ENCODE results near the gene CUEDC1.

Gene CUEDC1

DNA sequence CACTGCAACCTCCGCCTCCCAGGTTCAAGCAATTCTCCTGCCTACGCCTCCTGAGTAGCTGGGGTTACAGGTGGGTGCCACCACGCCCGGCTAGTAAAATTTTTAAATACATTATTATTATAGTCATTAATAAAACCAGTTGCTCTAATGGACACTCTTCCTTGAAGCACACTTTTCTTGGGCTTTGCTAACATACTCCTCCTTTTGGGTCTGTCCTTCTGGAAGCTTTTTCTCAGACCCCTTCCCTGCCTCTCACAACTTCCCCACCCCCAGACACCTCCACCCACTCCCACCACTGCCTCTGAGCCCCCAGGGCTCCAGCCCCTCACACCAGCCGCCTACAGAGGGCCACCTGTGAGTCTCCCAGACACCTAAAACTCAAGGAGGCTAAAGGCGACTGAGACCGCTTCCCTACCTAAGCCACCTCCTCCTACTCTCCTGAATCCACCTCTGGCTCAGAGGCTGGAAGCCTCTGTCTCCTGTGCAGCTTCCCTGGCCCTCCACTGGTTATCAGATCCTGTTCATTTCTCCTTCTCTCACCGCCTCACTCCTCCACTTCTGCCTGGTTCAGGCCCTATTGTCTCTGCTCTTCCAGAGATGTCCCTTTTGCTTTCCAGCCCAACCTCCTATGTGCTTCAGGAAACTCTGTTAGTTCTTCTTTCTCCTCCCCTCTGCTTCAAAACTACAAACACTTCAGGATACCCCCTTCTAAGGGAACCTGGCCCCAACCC, 2.1 kb upstream of the CUEDC1 start:
- DNase-seq = no peak

DNA sequence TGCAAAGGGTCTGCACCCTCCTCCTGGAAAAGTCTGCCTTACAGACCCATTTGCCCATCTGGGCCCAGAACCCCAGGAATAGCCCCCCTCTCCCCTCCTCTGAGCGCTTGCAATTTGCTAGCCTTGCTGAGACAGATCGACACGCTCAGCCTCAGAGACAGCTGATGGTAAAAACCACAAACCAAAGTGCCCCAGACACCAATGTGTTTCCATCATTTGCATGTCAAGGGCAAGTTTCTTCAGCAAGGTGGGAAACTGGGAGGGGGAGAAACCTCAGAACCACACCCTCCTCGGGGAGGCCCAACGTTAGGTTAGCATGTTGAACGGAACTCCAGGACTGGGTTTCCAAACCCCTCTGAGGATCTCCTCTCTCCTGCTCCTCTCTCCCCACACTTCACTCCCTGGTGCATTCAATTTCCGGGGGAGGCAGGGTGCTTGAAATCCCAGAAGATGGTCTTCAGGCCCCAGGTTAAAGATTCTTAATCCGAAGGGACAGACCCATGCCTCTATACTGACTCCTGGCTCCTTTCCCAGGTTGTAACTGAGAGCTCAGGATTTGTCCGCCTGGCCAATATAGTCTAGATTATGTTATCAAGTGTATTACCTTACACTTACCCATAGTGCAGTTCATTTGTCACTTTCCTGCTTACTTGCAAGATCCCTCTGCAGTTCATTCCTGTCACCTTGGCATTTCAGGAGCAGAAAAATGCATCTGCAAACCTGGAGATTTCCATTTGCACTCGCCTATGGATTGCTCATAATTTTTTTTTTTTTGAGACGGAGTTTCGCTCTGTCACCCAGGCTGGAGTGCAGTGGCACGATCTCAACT, 1.3 kb upstream of the CUEDC1 start:
- DNase-seq = no peak

DNA sequence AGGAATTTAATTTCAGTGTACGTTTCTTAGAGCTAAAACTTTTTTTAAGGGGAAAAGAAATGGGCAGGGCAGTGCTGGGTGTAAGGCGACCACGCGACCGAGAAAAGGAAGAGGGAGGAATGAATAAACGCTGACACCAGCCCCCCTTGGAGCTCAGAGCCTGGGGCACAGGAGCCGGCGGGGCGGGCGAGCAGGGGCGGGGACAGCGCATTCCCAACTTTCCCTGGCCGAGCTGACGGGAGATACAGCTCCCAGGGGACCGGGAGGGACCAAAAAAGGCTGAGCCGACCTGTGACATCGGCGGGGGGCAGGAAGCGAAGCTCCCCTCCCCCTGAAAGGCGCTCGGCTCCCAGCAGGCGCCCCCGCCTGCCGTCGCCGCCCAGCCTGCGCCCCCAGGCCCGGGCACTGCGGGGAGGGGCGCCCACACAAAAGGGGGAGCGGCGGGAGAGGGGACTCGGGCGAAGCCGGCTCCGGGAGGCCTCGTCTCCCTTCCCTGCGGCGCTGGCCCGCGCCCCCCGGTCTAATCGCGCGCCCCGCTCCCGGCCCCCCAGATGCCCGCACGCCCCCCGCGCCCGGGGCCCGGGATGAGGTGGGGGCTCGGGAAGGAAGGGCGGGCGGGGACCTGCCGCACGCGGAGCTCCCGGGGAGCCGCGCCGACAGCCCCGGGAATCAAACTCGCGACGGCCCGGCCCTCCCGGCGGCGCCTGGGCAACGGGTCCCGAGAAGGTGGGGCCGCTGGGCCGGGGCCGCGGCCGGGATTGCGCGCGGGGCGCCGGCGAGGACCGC, 622 bp downstream of the CUEDC1 start:
- peak; percentile 95 for DNase-seq

DNA sequence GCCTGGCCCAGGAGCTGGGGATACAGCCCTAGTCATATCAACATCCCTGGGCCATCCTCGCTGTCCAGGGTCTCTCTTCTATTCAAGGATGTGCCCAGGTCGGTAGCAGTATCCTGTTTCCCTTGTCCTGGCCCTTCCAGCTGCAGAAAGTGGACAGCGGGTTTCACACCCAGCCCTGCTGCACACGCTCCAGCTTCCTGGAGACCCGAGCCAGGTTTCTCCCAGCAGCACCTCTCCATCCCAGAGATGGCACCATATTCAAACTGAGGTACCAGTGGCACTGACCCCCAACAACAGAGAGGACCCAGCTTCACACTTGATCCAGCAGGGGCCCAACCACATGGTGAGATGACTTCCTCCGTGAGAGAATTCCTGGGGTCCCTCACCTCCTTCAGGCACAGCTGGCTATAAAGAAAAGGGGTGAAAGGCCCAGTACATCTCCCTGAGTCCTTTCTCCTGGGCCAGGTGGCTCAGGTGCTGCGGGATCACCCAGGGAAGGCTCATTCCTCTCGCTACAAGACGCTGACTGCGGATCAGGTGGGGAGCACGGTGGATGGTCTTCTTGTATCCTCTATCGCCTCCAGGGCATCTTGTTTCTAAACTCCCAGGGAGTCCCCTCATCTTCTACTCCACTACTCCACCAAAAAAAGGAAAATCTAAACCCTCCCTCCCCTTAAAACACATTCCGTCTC, 1.4 kb downstream of the CUEDC1 start:
- DNase-seq = no peak

DNA sequence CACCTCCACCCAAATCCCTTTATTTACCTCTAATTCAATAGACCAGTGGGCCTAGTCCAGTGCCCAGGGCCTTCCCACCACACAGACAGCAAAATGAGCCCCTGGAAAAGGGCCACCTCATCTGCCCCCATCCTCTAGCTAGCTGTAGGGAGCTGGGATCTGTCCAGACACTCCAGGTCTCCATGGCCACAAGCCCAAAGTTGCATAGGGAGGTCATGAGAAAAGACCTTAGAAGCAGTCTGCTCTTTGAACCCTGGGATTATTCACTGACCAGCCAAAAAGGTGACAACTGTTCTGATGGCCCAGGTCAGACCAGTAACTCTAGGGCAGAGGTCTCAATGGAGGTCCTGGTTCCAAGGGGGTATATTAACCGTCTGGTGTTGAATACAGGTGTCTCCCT, 2.0 kb downstream of the CUEDC1 start:
- no peak for DNase-seq

DNA sequence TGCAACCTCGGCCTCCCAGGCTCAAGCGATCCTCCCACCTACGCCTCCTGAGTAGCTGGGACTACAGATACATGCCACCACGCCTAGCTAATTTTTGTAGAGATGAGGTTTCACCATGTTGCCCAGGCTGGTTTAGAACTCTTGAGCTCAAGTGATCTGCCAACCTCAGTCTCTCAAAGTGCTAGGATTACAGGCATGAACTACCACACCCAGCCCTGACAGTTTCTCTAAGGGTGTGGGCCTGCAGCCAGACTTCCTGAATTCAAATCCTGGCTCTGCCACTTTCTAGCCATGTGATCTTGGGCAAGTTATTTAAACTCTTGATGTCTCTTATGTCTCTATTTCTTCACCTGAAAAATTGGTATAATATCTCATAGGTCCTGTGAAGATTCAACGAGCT, 5.6 kb downstream of the CUEDC1 start:
- peak; percentile 43 for DNase-seq

DNA sequence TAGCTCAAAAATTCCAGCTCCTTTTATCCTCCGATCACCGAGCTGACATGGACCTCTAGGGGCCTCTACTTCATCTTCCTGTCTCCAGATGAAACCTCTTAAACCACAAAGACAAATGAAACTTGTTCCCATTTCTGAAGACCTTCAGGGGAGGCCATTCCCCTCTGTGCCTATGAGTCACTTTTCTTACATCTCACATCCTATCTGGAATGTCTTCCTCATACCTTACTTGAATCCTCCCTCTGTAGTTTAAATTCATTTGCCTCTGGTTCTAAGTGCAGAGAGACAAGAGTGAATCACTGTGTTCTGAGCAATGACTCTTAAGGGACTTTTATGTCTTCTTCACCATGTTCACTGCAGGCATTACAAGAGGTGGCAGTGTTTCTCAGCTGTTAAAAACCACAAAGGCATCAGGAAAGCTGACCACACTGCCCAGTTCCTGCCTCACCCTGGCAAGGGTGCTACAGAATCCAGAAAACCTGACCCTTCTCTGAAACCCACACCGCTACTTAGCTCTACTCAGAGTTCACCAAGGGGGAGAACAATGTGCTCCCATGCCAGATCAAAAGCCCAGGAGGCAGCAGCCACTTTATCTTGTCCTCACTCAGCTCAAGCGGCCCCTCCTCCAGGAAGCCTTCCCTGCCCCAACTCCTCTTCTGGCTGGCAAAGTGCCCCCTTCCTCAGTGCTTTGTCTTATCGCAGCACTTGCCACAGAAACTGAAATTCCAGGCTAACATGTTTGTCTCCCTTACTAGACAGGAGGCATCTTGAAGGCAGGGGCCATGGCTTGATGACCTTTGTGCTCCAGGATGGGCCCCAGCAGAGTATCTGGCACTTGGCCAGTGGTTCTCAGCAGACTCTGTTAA, 6.4 kb downstream of the CUEDC1 start:
- DNase-seq = peak; percentile 99

DNA sequence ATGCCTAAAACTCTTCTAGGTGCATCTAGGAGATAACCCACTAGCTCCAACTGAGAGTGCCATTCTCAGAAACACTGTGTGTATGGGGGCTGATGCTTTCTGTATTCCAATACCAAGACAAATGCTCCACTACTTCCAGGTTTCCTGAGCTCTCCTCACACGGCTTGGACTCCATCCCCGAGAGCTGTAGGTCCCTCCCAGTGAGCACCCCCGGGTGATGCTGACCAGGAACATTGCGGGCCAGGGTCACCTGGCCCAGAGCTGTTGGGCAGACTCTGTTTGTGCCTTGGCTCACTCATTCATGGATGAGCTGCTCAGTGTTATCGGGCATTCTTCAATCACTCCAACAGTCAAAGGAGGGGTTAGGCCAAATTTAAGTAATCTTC, 7.0 kb downstream of the CUEDC1 start:
- DNase-seq = no peak

DNA sequence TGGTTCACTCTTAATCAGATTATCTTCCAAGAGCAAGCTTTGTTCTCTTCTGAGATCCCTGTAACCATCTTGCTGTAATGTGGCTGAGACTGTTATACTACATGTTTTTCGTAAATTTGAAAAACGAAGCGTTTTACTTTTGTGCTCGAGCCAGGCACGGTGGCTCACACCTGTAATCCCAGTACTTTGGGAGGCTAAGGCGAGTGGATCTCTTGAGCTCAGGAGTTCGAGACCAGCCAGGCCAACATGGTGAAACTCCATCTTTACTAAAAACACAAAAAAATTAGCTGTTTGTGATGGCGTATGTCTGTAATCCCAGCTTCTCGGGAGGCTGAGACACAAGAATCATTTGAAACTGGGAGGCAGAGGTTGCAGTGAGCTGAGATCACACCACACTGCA, 7.8 kb downstream of the CUEDC1 start:
- DNase-seq = no peak

DNA sequence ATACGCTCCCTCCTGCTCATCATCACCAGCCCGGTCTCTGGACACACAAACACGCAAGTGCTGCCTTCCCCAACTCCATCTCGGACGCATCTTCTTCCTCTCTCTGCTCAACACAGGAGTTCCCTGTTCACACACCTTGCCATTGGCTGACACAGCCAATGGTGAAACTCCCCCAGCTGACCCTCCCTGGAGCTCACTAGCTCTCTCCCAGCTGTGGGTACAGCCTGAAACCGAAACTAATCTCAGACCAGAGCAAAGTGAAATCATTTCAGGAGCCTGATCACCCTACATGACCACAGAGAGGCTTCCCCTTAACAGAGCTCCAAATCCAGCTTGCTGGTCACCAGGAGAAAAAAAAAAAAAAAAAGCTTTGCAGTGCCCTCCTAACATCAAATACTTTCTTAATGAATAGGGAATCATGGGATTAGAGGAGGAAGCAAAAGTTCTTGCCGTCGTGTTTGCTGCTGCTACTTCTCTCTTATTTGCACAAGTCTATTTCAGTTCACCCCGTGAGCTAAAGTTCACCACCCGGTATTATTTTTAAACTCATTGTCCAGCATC, 8.3 kb downstream of the CUEDC1 start:
- peak; percentile 61 for DNase-seq

DNA sequence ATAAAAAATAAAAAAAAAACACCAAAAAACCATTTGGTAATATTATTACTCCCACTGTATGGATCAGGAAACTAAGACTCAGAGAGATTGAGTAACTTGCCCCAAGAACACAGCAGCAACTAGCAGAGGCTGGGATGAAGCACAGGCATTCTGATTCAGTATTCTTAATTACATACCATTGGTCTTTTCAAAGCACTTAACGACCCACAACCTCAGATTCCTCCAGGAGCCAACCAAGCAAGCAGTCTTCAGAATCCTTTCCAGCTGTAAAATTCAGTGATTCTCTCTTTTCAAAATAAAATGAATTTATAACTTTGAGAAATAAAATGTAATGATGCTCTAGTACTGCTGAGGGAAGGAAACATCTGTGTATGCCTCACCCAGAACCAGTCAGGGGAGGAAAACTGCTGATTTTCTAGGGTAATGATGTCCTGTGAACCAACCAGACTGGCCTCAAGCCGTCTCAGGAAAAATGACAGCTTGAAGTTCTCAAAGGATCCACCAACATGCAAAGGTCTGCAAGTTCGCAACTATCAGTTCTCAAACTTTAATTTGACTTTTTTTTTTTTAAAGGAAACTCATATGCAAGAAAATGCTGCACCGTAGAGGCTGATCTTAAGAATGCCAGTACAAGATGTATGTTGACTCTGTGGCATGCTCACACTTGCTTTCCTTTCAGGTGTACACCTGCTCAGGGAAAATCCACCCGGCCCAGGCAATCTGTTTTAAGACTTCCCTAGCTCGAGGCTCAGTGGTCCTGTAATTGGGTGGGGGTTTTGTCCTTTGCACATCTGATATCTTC, 9.0 kb downstream of the CUEDC1 start:
- peak; percentile 41 for DNase-seq

DNA sequence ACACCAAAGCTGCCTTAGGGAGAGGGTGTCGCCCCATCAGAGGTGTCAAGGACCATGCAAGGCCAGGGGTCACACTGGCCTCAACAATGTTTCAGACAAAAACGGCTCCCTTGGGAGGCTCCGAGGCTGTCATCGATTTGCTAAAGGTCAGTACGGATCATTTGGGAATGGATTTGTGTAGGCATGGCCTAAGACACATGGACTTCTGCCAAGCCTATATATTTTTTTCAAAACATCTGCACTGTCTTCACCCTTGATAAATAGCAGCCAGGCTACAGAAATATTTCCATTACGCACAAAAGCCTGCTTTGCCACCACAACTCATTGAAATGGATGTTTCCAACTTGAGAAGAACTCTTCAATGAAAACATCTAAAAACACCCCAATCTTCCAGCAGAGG, 10.3 kb downstream of the CUEDC1 start:
- DNase-seq = peak; percentile 51

DNA sequence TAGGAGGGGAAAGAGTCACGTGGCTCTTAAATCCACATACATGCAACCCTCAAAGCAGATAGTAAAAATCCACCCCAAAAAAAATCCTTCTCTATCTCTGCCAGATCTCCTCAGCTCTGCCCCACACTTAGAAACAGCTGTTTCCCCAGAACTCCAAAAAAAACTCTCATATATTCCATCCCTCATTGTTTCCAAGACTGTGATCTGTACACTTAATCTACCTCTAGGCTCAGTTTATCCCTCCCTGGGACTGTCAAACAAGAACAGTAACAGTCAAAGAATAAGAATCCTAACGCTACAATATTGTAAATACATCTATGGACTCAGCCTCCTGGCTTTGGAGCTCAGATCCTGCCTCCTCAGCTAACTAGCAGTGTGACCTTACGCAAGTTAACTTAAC, 11.6 kb downstream of the CUEDC1 start:
- no peak for DNase-seq

DNA sequence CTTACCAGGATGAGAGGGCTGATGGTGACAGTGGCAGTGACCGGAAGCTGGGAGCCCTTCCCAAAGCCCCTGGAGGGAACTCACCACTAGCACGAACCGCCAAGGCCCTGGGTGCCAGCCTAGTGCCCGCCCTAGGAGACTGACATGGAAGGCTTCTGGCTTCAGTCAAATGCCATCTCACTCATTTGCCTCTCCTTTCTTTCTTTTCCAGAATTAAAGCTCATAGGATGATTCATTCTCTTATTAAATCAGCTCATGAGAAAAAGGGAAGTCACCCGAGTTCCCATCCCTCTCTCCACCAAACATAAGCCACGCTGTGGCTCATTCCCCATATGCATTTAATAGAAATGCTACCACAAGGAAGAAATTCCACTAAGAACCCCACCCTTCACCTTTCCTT, 12.1 kb downstream of the CUEDC1 start:
- DNase-seq = peak; percentile 62

DNA sequence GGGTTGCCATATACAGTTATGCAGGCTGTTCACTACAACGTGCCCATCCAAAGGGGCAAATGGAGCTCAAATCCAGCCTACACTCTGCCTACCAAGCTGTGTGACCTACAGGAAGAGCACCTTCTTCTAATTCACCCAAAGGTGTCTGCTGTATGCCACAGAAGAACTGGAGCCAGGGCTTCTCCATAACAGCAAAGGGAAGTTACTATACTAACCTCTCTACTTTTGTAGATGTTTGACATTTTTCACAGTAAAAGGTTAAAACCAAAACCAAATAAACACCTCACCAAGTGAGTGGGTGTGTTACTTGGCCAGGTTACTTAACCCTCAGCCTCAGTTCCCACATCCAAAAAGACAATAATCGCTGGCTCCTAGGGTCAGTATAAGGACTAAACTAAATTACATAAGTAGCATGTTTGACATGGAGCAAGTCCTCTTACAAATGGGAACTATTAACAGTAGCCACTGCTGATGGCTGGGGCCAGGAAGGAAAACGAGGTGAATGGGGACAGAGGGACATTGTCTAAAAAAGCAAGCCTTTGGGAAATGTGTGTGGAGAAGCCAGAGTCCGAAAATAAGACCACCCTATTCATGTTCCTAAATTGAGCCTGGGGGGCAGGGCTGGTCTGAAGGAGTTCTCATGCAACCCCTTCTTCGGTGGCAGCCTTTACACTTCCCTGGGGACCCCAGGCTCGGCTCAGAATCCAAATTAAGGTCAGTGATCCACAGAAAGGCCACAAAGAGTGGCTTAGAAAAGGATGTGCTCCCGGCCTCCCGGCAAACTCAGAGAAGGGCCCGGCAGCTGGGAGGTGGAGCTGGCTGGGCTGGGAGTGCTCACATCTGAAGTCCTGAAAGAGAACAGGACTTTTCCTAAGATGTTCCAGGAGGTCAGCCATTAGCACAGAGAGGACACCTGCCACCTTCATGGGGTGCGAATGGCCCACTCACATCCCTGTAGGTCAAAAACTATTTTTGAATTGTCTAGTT, 13.5 kb downstream of the CUEDC1 start:
- DNase-seq = no peak

DNA sequence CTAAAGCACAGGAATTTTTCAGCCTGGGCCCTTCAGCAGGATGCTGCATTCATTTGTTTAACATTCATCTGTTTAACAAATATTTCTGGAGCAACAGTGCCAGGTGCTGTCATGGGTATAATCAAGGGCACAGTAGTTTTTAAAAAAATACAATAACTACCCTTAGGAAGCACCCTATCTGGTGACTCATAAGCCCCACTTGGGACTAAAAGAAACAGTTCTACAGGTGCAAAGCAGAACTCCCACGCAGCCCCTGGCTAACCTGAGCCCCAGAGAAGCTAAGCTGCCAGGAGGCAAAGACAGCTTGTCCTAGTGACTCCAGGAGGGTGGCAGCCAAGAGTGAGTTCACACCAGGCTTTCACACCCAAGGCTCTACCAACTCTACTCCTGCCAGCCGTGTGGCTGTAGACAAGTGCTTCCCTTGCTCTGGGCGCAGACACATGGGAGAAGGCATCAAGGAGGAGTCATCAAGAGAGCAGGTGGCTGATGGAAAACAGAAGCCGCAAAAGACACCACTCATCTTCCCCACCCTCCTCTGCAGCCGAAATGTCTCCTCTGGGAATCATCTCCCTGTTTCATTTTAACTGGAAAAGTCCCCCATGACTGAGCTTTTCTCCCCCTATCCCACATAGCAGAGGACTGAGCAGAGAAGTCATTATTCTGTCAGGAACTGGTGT, 14.4 kb downstream of the CUEDC1 start:
- no peak for DNase-seq

DNA sequence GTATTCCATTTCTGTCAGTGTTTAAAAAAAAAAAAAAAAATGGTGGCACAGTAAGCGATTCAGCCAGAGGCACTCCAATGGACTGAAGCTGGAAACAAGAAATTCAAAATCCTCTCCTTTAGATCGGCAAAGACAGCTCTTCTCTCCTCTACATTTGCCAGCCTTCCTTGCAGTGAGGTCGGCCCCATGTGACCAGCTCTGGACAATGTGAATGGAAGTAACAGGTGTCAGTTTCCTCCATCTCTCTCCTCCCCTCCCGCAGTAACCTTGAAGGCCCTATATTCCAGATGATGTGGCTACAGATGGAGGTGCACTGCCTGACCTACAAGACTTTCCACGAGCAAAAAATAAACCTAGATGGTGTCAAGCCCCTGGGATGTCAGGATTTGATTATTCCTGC, 15.0 kb downstream of the CUEDC1 start:
- no peak for DNase-seq

DNA sequence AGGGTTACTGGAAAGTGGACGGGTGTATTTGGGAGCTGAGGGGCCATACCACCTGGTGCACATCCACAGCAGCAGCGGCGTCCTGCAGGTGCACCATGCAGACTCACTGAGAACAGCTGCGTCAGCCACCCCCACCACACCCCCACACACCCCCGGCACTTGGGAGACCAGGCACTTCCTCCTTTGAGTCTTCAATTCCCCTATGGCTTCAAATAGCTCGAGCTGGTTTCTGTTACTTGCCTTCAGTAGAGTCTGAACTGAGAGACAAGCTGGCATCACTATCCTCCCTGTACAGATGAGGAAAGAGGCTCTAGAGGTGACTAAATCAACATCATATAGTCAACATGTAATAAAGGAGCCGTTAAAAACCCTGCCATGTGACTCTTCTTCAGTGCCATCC, 15.4 kb downstream of the CUEDC1 start:
- DNase-seq = no peak

DNA sequence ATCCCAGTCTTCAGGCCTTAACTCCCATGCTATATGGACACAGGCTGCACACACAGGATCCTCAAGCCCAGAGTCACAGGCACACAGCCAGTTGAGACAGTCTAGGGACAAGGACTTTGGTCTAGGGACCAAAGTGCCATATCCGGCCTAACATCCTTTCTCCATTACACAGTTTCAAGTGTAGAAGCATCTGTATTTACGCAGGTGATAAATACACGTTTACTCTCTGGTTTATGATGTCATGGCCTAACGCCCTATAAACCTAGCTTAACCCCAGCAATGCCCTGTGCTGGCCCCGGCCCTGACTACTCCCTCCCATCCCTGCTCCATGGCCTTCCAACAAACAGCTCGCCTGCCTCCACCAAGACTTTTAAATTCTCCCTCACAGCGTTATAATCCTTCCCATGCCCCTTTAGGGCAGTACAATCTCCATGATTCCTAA, 17.1 kb downstream of the CUEDC1 start:
- no peak for DNase-seq
